Activated T-helper 1 cell treated with Interleukin-2 at 50 U/mL for 16 hours (primary cell): Measurements from ENCODE around the gene AVPI1.

Source experiments
- DNase-seq: peaks from one replicate; pipeline ENCODE4 v3.0.0-alpha.2; 2020; ENCODE audit warnings: low read depth

The AVPI1 gene, protein sequence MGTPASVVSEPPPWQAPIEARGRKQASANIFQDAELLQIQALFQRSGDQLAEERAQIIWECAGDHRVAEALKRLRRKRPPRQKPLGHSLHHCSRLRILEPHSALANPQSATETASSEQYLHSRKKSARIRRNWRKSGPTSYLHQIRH

DNA sequence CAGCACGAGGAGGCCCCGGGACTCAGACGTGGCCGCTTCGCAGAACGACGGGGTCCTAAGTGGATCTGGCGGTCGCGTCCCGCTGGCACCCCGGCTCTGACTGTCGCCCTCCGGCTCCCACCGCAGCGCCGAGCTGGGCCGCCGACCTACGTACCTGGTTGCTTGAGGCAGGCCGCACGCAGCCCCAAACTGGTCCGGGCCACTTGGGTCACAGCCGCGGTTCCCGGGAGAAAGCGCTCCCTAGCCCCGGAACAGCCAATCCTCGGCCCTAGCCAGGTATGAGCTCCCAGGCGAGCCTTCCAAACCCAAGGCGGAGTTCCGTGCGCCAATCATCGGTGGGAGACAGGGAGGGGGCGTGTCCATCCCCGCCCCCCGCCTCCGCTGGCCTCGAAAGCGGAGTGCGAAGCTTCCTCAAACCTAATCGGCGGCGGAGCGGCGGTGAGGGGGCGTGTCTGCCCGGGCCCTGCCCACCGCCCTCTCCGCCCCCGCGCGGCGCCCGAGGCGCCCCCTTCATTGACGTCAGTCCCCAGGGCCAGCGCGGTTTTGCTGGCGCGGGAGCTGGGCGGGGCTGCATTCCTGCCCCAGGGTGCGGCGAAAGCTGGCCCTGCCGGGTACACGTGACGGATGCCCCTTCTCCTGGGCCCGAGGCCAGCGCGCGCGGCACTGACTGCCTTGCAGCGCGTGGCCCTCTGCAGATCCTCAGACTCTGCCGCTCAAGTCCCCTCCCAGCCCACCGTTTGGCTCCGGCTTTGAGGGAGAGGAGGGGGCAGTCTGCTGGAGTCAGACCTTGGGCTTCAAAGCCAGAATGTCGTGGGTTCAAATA, at the start of gene AVPI1:
Gene AVPI1 (minus strand): TSS at position 280 of the 823 bp plus-strand sequence. CDS start 7,336 bp downstream, outside the sequence.
- DNase-seq = peak; percentile 94

DNA sequence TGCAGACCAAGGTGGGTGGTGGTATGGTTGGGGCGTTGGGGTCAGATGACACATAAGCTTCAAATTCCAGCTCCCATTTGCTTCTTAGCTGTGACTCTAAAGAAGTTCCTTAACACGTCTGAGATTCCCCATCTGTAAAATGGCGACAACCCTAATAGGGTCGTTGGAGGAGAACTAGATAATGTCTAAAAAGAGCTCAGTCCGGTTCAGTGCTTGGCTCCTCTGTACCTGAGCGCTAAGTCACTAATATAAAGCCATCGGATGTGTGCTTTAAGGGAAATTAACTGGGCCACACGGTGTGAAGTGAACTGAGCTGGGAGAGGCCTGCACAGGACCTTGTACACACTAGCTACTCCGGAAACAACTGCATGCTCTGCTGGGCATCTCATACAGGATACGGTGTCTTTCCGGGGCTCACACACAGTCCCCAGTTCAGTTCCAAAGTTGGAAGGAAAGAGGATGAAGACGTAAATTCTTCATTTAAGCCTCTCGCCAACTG, 49.4 kb upstream of the AVPI1 start:
- no peak for DNase-seq

DNA sequence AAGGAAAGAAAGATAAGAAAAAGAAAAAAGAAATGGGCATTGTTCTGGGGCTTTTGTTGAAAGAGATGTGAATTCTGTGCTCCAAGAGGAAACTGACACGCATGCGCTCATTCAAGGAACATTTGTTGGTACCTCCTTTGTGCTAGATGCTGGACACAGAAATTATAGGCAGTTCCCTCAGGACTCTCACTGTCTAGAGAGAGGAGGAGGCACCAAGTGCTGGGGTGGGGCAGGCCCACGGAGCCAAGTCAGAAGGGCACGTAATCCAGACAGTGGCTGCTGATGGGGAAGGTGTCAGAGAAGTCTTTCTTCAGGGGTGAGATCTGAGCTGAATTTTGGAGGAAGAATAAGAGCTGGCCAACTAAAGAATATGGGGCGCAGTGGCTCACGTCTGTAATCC, 47.0 kb upstream of the AVPI1 start:
- DNase-seq = no peak

DNA sequence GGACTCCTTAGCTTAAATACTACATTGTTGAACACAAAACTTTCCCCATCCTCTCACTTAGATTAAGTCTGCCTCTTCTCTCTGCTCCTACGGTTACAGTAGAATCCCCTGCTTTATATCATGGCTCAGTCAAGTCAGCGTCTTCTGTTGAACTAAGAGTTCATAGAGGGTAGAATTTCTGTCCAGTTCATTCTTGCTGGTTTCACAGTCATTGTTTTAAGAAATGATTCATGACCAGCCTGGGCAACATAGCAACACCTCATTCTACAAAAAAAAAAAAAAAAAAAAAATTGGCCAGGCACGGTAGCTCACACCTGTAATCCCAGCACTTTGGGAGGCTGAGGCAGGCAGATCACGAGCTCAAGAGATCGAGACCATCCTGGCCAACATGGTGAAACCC, 46.2 kb upstream of the AVPI1 start:
- DNase-seq = no peak

DNA sequence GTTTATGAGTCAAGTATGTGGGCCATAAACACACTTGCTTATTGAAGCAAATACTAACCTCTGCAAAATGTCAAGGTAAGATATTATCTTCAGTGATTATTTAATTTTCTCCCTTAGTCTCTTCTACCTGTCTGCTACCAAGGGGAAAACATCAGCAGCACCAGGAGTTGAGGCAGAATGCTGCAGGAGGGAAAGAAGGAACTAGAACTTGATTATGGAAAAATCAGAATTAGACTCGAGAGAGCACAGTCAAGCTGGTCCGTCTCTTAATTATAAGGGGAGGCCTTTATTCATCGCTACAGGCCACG, 45.0 kb upstream of the AVPI1 start:
- DNase-seq = no peak

DNA sequence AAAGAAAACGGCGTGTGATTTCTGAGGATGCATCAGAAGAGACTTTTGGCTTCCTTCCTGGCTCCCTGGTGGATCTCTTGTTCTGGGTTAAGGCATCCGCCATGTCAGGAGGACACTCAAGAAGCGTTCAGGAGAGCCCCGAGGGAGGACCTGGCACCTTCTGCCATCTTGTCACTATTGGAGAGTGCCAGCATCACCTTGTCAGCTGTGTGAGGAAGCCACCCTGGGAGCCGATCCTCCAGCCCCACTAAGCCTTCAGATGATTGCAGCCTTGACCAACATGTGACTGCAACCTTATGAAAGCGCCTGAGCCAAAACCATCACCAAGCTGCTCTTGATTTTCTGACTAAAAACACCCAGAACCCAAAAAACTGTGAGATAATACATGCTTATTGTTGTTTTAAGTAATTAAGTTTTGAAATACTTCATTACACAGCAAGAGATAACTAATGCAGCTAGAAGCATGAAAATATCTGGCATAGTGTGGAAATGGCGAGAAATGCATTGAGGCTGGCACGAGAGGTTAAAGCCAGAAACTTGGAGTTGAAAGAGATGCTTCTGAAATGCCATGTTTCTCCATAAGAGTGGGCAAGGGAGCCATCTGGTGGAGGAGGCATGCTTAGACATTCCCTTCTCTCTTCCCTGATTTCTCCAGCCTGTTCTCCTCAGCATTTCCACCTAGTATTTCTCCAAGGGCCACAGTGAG, 44.5 kb upstream of the AVPI1 start:
- peak; percentile 20 for DNase-seq

DNA sequence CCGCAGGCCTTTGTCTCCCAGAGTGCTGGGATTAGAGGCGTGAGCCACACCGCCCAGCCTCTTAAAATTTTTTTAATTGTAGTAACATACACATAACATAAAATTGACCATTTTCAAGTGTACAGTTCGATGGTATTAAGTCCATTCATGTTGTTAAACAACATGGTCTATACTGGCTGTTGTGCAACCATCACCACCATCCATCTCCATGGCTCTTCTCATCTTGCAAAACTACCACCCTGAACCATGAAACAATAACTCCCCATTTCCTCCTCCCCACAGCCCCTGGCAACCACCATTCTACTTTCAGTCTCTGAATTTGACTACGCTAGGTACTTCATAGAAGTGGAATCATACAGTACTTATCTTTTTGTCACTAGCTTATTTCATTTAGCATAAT, 42.0 kb upstream of the AVPI1 start:
- DNase-seq = no peak

DNA sequence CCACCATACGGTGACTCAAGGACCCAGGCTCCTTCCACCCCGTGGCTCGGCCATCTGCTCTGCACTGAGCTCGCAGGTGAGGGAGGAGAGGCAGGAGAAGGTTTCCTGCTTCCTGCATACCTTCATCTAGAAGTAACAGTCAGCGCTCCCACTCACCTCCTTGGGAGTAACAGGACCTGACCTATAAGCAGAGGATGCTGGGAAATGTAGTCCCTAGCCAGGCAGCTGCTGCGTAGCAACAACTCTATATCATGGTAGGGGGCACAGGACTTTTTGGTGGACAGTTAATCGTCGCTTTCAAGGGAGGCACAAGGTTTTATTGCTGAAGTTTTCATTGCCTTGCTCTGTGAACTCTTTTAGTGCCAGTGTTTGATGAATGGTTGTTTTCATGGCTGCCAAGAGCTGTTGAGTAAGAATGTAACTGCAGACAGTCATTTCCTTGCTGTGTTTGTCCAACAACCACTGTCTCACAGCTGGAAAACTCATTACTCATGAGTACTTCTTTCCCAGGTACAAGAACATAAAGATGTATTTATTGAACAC, 39.7 kb upstream of the AVPI1 start:
- no peak for DNase-seq

DNA sequence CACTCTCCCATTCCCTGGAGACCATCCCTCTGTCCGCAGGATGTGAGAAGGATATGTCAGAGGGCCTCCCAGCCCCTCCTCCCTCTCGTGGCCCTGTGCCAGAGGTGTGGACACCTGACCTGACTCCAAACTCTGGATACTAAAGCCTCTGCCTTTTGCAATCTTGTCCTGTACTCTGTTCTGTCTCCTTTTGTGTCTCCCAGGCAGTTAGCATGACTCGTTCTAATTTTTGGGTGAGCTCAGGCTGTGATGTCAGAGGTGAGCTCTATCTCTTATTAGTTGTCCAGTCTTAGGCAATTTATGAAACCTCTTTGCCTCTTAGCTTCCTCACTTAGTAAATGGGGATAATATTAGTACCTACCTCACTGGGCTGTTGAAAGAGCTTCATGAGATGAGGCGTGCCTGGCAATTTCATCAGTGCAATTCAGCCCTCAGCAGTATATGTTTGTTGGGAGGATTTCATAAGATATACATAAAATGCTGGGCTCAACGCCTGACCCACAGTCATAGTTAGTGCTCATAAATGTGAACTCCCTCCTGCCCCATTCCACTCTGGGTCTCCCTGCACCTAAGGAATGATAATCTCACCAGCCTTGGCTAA, 37.4 kb upstream of the AVPI1 start:
- no peak for DNase-seq

DNA sequence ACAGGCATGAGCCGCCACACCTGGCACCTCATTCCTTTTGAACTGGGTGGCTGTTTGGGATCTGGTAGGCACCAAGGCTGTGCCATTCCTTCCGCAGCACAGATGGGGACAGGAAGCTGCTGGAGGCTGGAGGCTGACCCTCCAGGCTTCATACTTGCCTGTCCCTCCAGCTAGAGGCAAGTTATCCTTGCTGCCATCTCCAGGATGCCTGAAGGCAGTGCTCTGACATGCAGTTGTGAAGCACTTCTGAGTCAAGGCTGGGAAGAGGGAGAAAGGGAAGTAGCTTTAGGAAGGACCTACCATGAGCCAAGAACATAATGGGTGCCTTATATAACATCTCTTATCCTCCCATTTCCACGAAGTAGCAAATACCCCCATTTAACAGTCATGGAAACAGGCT, 36.0 kb upstream of the AVPI1 start:
- DNase-seq = no peak

DNA sequence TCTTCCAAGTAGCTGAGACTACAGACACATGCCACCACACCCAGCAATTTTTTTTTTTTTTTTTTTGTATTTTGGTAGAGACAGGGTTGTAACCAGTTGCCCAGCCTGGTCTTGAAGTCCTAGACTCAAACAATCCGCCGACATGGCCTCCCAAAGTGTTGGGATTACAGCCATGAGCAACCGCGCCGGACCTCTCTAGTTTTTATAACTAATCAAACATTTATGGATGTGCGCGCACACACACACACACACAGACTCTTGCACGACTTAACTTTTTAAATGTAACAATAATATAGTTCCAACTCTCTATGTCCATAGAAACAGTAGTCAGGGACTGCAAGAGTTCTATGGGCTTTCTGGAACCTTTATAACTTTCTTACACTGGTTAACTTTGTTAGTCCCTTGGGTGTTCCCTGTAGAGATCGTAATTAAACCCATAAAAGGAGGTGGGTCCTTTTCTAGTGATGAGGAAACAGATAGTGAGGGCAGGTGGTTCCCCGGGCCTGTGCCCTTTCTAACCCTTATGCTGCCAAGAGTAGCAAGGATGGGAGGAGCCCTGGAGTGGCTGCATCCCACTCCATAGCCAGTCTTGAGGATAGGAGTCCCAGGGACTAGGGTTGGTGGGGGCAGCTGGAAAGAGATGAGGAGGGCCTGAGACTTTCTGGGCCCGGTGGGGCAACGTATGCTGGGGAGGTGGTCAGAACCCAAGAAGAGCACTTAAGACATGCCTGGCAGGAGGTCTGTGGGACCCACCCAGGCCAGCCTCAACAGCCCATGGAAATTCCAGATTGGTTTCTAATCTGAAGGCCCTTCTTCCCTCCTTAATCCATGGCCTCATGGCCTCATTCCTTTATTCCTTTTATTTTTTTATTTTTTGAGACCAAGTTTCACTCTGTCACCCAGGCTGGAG, 35.1 kb upstream of the AVPI1 start:
- no peak for DNase-seq

DNA sequence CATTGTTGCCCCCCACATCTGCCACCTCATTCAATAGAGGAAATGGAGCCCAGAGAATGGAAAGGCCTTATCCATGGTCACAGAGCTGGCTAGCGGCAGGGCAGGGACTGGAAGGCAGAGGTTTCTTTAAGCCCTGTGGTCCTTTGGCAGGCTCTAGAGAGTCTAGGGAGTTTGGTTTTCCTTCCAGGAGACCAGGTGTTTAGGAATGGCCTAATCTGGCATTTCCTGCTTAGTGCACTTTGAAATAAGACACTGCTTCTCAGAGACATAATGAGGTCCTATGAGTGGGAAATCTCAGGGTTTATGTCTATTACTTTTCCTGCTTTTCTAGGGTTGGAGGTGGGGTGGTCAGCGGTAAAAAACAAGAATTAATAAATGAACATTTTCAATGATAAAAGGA, 32.6 kb upstream of the AVPI1 start:
- no peak for DNase-seq

DNA sequence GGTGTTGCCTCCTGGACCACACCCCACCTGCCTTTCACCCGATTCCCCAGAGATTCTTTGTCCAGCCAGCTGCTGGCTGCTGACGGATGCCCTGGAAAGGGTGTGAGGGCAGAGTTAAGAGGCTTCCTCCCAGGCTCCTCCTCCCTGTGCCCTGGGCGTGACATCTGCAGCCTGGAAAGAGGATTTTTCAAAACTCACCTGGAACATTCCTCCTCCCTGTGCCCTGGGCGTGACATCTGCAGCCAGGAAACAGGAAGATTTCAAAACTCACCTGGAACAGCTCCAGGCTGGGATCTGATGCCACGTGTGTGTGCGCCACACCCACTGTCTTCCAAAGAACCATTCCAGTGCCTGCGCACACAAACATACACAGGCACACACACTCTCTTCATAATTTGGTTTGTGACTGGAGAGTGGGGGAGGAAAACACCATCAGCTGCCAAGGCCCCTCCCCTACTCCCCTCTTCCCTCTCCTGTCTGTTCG, 31.7 kb upstream of the AVPI1 start:
- no peak for DNase-seq

DNA sequence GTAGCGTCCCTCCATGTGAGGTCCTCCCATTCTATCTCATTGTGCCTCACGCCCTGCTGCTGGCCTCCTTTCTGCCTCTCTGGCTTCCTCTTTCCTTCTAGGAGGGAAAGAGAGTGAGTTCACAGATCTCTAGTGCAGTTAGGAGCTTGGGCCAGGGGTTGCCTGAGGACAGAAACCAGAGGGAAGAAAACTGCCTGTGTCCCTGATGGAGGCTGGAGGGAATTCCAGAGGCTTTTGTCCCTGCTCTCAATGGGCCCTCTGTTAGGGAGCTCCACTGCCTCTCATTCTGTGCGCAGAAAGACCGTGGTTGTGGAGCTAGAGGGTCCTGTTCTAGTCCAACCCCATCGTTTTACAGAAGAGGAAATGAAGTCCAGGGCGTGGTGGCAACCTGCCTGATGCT, 31.1 kb upstream of the AVPI1 start:
- DNase-seq = no peak

DNA sequence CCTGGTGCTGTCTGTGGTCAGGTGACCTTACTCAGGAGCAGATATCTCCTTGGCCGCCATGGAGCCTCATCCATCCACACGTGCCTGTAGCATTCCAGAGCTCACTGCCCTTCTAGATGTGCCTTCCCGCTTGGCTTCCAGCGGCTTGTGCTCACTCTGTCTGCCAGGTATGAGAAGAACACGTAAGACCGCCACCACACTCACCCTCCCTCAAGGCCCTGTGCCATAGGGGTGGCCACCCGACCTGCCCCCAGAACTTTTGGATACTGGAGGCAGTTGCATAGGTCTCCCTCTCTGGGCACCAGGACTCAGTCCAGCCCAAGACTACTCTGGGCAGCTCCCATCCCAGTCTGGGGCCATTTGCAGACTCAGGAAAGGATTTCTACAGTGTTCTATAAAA, 30.6 kb upstream of the AVPI1 start:
- DNase-seq = no peak

DNA sequence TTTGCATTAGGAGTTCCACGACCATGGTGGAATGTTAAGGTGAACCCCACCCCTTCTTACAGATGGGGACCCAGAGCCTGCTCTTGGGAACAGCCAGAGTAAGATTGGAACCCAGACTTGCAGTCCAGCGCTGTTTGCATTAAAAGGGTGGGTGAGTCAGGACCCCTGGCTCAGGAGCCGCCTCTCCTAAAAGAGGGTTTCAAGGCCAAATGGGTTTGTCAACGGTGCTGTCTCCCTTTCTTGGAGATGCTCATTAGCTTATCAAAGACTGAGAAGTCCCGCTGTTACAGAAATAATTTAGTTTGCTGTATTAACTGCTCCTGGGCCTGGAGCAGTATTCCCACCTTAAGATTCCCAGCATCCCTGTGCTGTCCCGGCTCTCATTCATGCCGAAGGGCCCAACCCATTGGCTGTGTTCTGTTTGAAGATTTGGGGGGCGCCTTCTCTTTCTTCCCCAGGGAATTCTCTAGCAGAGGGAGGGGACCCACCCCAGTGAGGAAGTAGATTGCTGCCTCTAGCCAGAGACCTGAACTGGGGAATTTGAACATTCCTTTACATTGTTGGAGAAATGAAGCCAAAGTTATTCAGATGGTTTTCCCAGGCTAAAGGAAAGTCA, 28.3 kb upstream of the AVPI1 start:
- DNase-seq = no peak

DNA sequence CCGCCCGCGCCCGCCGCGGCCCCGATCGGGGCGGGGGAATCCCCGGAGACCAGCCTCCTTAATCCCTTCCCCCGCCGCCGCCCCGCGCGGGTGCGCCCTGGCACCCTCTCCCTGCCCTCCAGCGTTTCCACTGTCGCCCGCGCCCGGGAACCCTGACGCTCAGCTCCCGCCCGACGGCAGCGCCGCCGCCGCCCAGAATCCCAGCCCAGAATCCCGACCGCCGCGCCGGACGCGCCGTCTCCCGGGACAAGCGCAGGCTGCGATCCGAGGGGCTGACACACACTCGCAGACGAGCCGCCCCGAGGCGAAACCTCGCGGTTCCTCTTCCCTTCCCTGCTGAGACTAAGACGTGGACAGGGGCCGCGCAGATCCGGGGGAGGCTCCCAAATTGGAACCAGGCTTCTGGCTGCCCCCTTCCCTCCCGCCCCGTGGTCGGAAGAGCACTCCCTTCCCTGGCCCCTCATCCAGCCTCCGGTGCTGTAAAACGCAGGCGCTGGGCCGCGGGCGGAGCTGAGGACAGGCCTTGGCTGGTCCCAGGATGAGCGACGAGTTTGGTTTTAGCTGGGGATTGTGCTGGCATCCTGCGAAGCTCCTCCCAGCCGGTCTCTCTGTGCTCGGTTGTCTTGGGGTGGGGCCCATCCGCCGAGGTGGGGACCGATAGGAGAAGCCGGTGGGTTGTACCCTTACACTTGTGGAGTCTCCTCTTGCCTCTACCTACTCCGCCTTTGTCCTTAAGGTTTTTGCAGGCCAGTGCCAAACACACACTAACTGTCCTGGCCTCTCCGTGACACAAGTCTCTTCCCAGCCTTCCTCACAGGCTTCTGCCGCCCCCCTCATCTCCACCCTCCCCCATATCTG, 27.6 kb upstream of the AVPI1 start:
- no peak for DNase-seq

DNA sequence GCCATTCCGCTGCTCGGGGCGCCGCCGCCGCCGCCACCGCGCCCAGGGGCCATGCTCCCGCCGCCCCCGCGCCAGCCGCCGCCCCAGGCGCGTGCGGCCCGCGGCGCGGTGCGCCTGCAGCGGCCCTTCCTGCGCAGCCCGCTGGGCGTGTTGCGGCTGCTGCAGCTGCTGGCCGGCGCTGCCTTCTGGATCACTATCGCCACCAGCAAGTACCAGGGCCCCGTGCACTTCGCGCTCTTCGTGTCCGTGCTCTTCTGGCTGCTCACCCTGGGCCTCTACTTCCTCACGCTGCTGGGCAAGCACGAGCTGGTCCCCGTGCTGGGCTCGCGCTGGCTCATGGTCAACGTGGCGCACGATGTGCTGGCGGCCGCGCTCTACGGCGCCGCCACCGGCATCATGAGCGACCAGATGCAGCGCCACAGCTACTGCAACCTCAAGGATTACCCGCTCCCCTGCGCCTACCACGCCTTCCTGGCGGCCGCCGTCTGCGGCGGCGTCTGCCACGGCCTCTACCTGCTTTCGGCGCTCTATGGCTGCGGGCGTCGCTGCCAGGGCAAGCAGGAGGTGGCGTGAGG, 26.9 kb upstream of the AVPI1 start:
- peak; percentile 35 for DNase-seq

DNA sequence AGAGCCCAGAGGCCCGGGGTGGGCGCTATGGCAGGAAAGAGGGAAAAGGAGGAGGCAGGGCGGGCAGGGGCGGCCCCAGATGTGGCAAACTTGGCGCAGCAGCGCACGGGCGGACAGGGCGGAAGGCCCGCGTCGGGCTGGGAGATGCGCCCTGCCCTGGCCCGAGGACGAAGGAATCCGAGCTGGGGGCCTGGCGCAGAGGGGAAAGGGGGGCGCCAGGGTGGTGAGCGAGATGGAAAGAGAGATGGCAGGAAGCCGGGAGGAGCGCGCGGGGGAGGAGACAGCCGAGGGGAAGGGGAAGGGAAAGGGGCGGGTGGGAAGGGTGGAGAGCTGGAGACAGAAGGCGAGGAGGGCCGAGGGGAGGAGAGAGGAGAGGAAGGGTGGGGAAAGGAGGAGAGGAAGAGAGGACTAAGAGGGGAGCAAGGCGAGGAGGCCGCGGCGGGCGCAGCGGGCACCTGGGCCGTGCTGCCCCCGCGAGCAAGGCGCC, 26.3 kb upstream of the AVPI1 start, which contains the start of gene MARVELD1:
Gene MARVELD1 (plus strand): TSS at position 392 of the 487 bp plus-strand sequence. CDS start 147 bp downstream, outside the sequence.
- no peak for DNase-seq
